GM23248 (cell line): ENCODE results near the gene USP24. TPM values are rescaled to one million over a fixed set of nuclear protein-coding genes. Genes with fewer than 3 reads are reported as not detected.
"Not testable (repeated sequence)": the region's sequence is repeated elsewhere in the genome, so short reads cannot be mapped to it uniquely, and the experiment has no call there.

Experiments used
- DNase-seq: peaks from one replicate; pipeline ENCODE4 v3.0.0-alpha.2; 2015
- H2AFZ ChIP-seq: fragments of 200-600 bp; sonication (generic); 2 replicates; pipeline ENCODE4 v1.6.1; 2016; ENCODE audit warnings: antibody characterized with exemption
- H3F3A ChIP-seq: fragments of 200-600 bp; sonication (generic); 2 replicates; pipeline ENCODE4 v1.6.1; 2016; ENCODE audit warnings: mild to moderate bottlenecking, antibody characterized with exemption, mixed run types; ENCODE audit not compliant: insufficient read depth
- H3K27ac ChIP-seq: fragments of 200-600 bp; sonication (generic); 2 replicates; pipeline ENCODE4 v1.5.1; 2016; ENCODE audit warnings: mild to moderate bottlenecking
- H3K27me3 ChIP-seq: fragments of 200-600 bp; sonication (generic); replicated peaks from 2 replicates; pipeline ENCODE4 v1.6.1; 2016; ENCODE audit warnings: mild to moderate bottlenecking; ENCODE audit not compliant: insufficient read depth
- H3K36me3 ChIP-seq: fragments of 200-600 bp; sonication (generic); 2 replicates; pipeline ENCODE4 v1.6.1; 2016; ENCODE audit warnings: low read depth, mild to moderate bottlenecking
- H3K4me1 ChIP-seq: fragments of 200-600 bp; sonication (generic); 2 replicates; pipeline ENCODE4 v1.6.1; 2016; ENCODE audit warnings: mild to moderate bottlenecking; ENCODE audit not compliant: insufficient read depth
- H3K4me2 ChIP-seq: fragments of 200-600 bp; sonication (generic); one replicate; pipeline ENCODE4 v1.6.1; 2016; ENCODE audit warnings: mild to moderate bottlenecking; ENCODE audit not compliant: unreplicated experiment
- H3K4me3 ChIP-seq: fragments of 200-600 bp; sonication (generic); 2 replicates; pipeline ENCODE4 v1.5.1; 2016; ENCODE audit warnings: mild to moderate bottlenecking
- H3K79me2 ChIP-seq: fragments of 200-600 bp; sonication (generic); 2 replicates; pipeline ENCODE4 v1.6.1; 2016; ENCODE audit warnings: mild to moderate bottlenecking; ENCODE audit not compliant: insufficient read depth
- H3K9ac ChIP-seq: fragments of 200-600 bp; sonication (generic); 2 replicates; pipeline ENCODE4 v1.6.1; 2016; ENCODE audit warnings: mild to moderate bottlenecking
- H3K9me2 ChIP-seq: fragments of 200-600 bp; sonication (generic); 2 replicates; pipeline ENCODE4 v1.6.1; 2016; ENCODE audit warnings: mixed run types, mild to moderate bottlenecking, moderate library complexity; ENCODE audit not compliant: insufficient read depth
- H3K9me3 ChIP-seq: fragments of 200-600 bp; sonication (generic); one replicate; pipeline ENCODE4 v1.6.1; 2017; ENCODE audit warnings: low read depth
- H4K20me1 ChIP-seq: fragments of 200-600 bp; sonication (generic); 2 replicates; pipeline ENCODE4 v1.6.0; 2016; ENCODE audit not compliant: insufficient read depth
- EZH2 ChIP-seq: fragments of 200-600 bp; sonication (generic); IDR thresholded peaks from 2 replicates; pipeline ENCODE4 v1.6.1; 2018; ENCODE audit warnings: antibody characterized with exemption, mild to moderate bottlenecking; ENCODE audit not compliant: insufficient read depth, poor library complexity, severe bottlenecking
- EZH2phosphoT487 ChIP-seq: fragments of 200-600 bp; sonication (generic); IDR thresholded peaks from 2 replicates; pipeline ENCODE4 v1.6.1; 2018; ENCODE audit warnings: antibody characterized with exemption, moderate library complexity, mild to moderate bottlenecking, low read depth; ENCODE audit not compliant: insufficient read depth
- WGBS, 2 experiments: methylation state at CpG; one replicate each; pipeline ENCODE4 v1.1.6; 2015 to 2017; ENCODE audit warnings: low lambda C conversion rate in 2 of 2, low coverage in 1 of 2; ENCODE audit errors: missing lambda C conversion rate in 2 of 2; 5-methylcytosine and 5-hydroxymethylcytosine counted together
- in situ Hi-C: fragments of 300-500 bp; cut with MboI; formaldehyde crosslinking; loops from 2 replicates; pipeline ENCODE4 v1.15.0; 2020
- polyA plus RNA-seq: library from polyadenylated mRNA; unstranded; fragments of >200 nt; fragmentation: Nextera tagmentation; extraction: Ambion mirVana; gene quantifications from 2 replicates; pipeline ENCODE4 v1.2.1, GENCODE V29; 2016
- total RNA-seq: library from RNA; depleted of rRNA; stranded (reverse); fragments of >200 nt; shearing (Covaris generic); gene quantifications from 2 replicates; pipeline ENCODE4 v1.2.3, GENCODE V29; 2014

Gene USP24
- total and polyA plus RNA-seq, 2 experiments from 2014 or later = 3.3 to 16.3 TPM

- Histone ChIP-seq H3F3A (peaks cover 22% of the 10 kb centered on the region), H3K4me3 (no peak overlapping the region), H3K79me2 (no peaks in the 10 kb centered on the region), H3K36me3 (no peaks in the 10 kb centered on the region), H4K20me1 (no peaks in the 10 kb centered on the region), H3K9me3 (no peaks in the 10 kb centered on the region), H3K9ac (no peak overlapping the region), H3K27me3 (no peaks in the 10 kb centered on the region), H3K4me1 (peaks cover 27% of the 10 kb centered on the region), H3K9me2 (no peaks in the 10 kb centered on the region), H2AFZ (no peak overlapping the region), H3K27ac (no peak overlapping the region), H3K4me2 (no peak overlapping the region)
- TF ChIP-seq EZH2 (no peak), EZH2phosphoT487 (no peak)
- in situ Hi-C loops = no loop called here
- no peak for DNase-seq
- WGBS, 2 experiments = 95% methylated on average over 3 of the region's 3 CpGs
These were observed 15.5 kb upstream of the USP24 start for GRCh38 chr1:55230659-55231058.

GRCh38 chr1:55229726-55230125 is 14.6 kb upstream of the USP24 start:
- H3K36me3 ChIP-seq, H4K20me1 ChIP-seq, DNase-seq, H3K4me3 ChIP-seq, H3K4me2 ChIP-seq, H3K9ac ChIP-seq, H3K27me3 ChIP-seq, H3K79me2 ChIP-seq, H3K9me2 ChIP-seq, H2AFZ ChIP-seq, H3K27ac ChIP-seq, H3K9me3 ChIP-seq, in situ Hi-C loops: not testable (repeated sequence)
- WGBS, 2 experiments = 92 to 93% methylated on average over 4 of the region's 4 CpGs
- Histone ChIP-seq H3K4me1 (peaks cover 18% of the 10 kb centered on the region), H3F3A (peaks cover 14% of the 10 kb centered on the region)

- Histone ChIP-seq H3K27ac (no peak overlapping the region), H3K36me3 (no peaks in the 10 kb centered on the region), H3K79me2 (no peaks in the 10 kb centered on the region), H3K4me2 (no peak overlapping the region), H3F3A (no peaks in the 10 kb centered on the region), H3K27me3 (no peaks in the 10 kb centered on the region), H3K4me3 (no peak overlapping the region), H4K20me1 (no peaks in the 10 kb centered on the region), H3K4me1 (no peaks in the 10 kb centered on the region), H2AFZ (no peak overlapping the region), H3K9me2 (no peaks in the 10 kb centered on the region), H3K9me3 (no peaks in the 10 kb centered on the region), H3K9ac (no peak overlapping the region)
- 35 to 53% methylated on average over 1 of the region's 1 CpG for WGBS, 2 experiments
- in situ Hi-C loops = no loop called here
- TF ChIP-seq EZH2phosphoT487 (no peak), EZH2 (no peak)
- DNase-seq = no peak
These were observed 10.1 kb upstream of the USP24 start for GRCh38 chr1:55225228-55225627.

DNA sequence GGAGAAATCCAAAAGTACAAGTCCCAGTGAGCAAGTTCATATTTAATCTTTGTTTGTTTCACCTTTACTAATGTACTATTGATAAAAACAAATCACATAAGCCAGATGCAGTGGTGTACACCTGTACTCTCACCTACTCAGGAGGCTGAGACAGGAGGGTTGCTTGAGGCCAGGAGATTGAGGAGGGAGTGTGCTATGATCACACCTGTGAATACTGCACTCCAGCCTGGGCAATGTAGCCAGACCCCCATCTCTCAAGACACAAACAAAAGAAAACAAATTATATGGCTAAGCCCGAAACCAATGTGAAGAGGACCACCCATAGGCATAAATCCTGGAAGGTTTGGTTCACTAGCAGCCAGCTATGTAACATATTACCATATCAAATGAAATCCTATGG is 9.6 kb upstream of the USP24 start:
- no peaks in the 10 kb centered on the region for H3K9me3 ChIP-seq
- H3F3A ChIP-seq = no peaks in the 10 kb centered on the region
- no peak overlapping the region for H3K9ac ChIP-seq
- no peaks in the 10 kb centered on the region for H3K79me2 ChIP-seq
- H4K20me1 ChIP-seq = no peaks in the 10 kb centered on the region
- in situ Hi-C loops = no loop called here
- no peaks in the 10 kb centered on the region for H3K4me1 ChIP-seq
- H3K36me3 ChIP-seq = no peaks in the 10 kb centered on the region
- H3K4me2 ChIP-seq = no peak overlapping the region
- 56 to 73% methylated on average over 1 of the region's 1 CpG for WGBS, 2 experiments
- no peaks in the 10 kb centered on the region for H3K9me2 ChIP-seq
- H3K27ac ChIP-seq = no peak overlapping the region
- TF ChIP-seq EZH2phosphoT487 (no peak), EZH2 (no peak)
- no peaks in the 10 kb centered on the region for H3K27me3 ChIP-seq
- no peak for DNase-seq
- H3K4me3 ChIP-seq = no peak overlapping the region
- no peak overlapping the region for H2AFZ ChIP-seq

DNA sequence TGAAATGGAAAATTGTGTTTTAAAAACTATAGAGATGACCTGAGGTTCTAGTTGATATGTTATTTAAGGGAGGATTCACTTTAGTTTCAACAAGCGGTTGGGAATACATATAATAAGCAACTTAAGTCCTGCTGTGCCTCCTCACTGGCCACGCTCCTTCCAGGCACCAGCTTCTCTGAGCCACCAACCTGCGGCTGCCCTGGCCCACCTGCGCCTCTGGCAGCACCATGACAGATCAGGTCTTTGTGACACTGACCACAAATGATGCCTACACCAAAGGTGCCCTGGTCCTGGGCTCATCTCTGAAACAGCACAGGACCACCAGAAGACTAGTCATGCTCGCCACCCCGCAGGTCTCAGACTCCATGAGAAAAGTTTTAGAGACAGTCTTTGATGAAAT is 7.0 kb upstream of the USP24 start:
- H3K36me3 ChIP-seq = no peaks in the 10 kb centered on the region
- no peak overlapping the region for H3K27ac ChIP-seq
- 84 to 87% methylated on average over 6 of the region's 6 CpGs for WGBS, 2 experiments
- H3K4me2 ChIP-seq = no peak overlapping the region
- no peaks in the 10 kb centered on the region for H3K4me1 ChIP-seq
- no peak overlapping the region for H3K4me3 ChIP-seq
- no peak for TF ChIP-seq EZH2phosphoT487
- no peak for TF ChIP-seq EZH2
- H3K27me3 ChIP-seq = no peaks in the 10 kb centered on the region
- no peaks in the 10 kb centered on the region for H4K20me1 ChIP-seq
- no peaks in the 10 kb centered on the region for H3K9me3 ChIP-seq
- H3K9ac ChIP-seq = no peak overlapping the region
- H2AFZ ChIP-seq = no peak overlapping the region
- no peaks in the 10 kb centered on the region for H3K9me2 ChIP-seq
- no peaks in the 10 kb centered on the region for H3F3A ChIP-seq
- in situ Hi-C loops = no loop called here
- no peak for DNase-seq
- H3K79me2 ChIP-seq = no peaks in the 10 kb centered on the region
